Myocyte (in vitro differentiated cells): ENCODE measurements around the gene EEPD1. TPM values are rescaled to one million over a fixed set of nuclear protein-coding genes. Genes with fewer than 3 reads are reported as not detected.
A peak's percentile ranks its signal among the peaks of the same experiment; 100 is the strongest.

ENCODE experiments used
- DNase-seq: peaks from one replicate; pipeline ENCODE4 v3.0.0-alpha.2; 2012; ENCODE audit warnings: low read depth
- total RNA-seq: library from RNA; depleted of rRNA; stranded (reverse); fragments of >200 nt; gene quantifications from 2 replicates; pipeline ENCODE4 v1.2.3, GENCODE V29; 2014

EEPD1 gene
- total RNA-seq, 1 donor from 2014 or later, result 5.6 TPM

DNA sequence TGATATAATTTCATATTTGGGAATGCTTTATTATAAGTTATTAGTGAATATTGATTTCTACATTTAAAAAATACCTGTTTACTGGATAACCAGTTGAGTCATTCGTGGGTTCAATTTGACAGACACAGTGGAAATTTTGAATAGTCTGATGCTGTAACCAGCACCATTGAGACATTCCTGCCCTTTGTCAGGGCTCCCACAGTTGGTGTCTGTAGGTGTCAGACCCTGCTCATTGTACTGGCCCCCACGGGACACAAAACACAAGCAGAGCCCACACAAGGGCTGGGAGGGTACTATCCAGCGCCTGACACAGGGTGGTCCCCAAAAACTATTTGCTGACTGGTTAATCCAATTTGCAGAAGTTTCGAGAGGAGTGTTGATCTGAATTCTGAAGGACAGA lies 35.9 kb downstream of the EEPD1 start:
- DNase-seq, result no peak

DNA sequence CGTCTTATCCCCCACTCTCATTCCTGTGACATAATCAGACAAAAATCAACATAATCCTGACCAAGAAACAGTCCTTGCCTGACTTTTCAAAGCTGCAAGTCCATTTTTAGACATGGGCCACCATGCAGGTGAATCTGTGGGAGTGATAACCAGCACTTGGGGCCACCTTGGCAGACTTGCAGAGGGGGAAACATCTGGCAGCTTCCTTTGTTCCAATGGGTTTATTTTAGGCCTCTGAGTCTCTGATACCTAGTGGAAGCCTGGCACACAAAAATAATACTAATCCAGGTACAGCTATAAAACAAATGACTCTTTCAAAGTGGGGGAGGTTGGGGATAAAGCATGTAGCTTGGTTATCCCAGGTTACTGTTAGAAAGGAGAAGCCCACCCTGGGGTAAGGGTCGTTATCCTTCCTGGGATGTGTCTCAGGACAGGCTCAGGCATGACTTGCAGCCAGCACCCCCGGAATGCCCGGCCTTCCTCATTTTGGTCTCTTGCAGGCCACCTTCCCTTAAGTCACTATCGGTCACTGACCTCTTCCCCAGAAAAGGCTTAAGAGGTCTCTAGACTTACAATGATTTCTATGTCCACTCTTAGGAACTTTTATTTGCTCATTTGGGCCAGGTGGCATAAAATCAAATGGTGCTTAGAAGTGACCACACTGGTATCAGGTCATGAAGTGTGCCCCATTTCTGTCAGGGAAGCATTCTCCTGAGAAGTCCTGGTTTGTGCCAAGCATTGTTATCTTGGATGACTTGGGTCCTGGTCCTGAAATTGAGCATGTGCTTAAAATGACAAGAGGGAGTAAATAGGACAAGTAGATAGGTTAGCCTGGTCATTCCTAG lies 37.6 kb downstream of the EEPD1 start:
- DNase-seq, result no peak

DNA sequence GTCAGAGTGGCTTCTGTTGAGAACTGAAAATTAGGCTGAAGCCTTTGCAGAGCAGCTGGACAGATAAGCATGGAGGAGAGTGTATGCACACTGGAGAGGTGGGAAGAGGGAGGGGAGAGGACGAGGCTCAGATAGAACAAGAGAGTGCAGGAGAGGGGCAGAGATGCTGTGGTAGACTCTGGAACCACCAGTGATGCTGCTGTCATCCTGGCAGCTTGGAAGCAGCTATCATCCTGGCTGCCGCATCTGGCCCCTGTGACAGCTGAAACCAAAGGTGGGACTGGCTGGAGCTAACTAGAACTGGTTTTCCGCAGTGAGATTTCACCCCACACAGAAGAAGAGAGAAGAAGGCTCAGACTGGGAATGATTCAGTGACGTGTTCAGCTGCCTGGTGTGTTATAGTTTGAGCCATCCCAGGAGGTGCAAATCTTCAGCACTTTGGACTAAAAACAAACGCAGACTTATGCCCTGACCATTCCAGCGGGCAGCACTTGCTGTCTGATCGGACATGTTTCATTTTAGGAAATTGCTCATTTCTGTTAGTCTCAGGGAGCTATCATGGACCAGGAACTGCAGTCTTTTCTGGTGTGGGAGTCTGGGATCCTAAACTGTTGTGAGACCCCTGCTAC lies 38.4 kb downstream of the EEPD1 start:
- peak; percentile 40 for DNase-seq

DNA sequence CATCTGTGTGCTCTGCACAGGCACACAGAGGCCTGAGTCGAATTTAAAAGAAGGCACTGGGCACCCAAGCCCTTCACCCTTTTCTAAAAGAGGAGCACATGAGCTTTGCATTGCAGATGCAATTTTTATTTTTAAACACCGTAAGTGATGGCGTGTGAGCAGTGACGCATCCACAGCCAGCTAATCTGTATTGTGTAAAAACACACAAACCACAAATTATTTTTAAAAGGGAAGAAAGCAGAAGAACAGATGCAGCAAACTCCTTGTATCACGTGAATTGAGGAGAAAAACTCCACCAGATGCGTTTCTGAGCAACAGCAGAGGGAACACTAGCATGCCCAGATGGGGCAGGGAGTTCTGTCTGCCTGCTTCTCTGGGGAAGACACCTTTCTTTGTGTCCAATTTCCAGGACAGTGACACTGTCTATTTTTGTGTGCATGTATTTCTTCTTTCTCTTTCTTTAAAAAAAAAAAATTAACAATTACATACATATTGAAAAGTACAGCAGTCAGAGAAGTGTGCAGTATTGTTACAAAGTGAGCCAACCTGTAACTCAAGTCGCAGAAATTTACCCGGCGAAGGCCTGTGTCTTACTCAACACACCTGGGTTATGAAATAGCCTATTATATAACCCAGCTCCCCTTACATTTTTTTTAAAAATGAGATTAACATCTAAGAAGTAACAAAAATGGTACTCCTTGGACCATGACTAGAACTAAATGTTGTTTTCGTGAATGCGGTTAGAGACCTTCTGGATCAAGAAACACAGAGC lies 39.2 kb downstream of the EEPD1 start:
- DNase-seq, result peak; percentile 86

DNA sequence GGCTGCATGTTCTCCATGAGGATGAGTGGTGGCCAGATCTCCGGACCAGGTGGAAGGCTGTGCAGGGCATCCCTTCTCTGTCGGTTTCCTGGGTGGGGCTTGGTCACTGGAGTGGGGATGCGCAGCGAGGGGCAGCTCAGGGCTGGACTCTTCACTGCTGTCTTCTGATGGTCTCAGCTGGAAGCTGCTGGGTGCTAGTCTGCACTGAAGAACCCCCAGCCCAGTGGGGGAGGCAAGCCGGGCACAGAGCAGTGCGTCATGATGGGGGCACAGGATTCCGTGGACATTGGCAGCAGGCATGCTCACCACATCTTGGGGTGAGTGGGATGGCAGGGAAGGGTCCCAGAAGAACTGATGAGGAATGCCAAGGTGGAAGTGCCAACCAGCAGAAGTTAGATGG lies 39.8 kb downstream of the EEPD1 start:
- DNase-seq, result no peak

DNA sequence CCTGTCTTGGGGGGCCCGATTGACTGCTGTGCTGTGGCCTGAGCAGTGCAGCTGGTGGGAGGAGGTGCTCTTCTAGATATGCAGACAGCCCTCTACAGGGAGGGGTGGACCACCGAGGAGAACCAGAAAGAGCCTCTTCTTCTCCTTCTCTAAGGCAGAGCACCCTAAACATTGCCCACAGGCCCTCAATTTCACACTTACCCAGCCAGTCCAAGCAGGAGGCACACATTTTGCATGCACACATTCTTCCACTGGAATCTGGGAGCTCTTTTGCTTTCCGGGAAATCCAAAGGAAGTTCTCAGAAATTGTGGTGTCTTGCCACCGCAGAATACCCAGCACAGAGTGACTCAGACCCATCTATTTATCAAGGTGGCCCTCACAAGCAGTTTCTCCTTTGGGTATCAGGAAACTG lies 45.8 kb downstream of the EEPD1 start:
- peak; percentile 44 for DNase-seq

DNA sequence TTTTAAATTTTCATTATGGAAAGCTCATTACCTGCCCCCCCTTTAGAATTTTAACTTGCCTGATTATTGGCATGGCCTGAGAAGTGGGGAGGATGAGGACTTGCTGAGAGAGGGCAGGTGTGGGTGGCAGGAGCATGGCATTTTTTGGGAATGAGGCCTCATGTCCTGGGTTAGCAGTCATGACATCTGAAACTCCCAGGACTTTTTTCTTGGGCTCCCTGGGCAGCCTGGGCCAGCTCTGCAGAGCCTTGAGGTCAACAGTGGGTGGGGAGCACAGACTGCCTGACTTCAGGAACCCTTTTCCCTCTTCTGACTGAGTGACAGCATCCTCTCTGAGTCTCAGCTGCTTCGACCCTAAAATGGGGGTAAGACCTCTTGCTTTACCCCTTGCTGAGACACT lies 46.3 kb downstream of the EEPD1 start:
- DNase-seq, result peak; percentile 49

DNA sequence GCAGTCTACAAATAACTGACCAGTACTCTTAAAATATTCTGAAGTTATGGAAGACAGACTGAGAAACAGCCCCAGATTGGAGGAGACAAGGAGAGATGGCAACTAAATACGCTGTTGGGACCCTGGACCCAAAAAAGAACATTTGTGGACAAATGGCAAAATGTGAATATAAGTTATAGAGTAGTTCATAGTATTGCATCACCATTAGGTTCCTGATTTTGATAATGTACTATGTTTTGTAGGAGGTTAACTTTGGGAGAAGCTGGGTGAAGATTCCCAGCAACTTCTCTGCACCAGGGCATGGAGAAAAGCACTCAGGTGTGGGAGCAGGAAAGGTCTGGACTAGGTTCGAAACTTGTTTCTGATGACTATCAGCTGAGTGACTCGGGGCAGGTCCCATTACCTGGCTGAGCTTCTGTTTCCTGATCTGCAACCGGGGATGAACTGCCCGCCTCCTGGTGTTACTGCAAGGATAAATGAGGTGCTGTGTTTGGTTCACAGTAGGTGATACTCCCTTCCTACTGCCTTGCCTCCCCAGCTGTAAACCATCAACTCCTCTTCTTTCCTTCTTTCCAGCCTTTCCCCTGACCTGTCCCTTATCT lies 48.2 kb downstream of the EEPD1 start:
- no peak for DNase-seq

DNA sequence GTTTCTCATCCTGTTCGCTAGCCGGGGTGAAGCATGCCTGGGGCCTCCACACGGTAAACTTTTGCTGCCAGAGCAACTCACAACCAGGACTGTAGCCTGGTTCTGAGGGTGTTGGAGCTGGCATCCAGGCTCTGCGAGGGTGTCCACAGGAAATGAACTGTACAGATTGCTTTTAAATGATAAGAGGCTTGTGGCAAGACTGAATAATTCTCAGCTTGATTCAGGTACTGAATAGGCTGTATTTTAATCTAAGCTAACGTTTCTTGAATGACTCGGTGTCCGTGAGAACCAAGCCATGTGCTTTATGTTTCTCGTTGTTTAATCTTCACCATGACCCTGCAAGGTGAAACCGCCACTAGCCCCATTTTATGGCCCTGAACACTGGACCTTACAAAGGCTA lies 49.3 kb downstream of the EEPD1 start:
- no peak for DNase-seq

DNA sequence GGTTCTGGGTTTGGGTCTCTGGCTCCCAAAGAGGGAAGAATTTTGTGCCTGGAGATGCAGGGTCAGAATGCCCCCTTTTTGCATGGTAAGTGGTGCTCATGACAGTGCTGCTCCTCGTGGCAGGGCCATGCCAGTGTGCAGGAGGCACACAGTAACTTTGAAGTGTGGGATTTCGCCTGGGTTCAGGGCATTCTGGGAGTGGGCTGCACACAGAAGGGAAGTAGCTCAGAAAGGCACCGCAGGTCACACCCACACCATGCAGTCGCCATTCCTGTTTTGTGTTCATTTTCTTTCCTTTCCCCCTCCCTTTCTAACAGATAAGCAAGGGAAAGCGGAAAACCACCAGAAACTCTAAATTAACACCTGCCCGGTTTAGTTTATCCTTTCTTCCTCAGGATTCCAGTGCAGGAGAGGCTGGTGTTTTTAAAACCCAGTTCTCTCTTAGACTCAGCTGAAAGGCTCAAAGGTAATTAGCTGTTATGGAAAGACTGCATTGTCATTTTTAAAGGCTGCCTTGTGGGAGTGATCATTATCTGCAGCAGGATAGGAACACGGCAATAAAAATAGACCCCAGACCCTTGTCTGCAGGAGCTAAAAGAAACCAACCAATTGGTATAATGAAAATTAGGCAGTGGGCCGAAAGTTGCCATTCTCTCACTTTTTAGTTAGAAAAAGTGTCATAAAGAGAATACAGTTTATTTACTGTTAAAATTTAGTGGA lies 50.2 kb downstream of the EEPD1 start:
- DNase-seq, result no peak

DNA sequence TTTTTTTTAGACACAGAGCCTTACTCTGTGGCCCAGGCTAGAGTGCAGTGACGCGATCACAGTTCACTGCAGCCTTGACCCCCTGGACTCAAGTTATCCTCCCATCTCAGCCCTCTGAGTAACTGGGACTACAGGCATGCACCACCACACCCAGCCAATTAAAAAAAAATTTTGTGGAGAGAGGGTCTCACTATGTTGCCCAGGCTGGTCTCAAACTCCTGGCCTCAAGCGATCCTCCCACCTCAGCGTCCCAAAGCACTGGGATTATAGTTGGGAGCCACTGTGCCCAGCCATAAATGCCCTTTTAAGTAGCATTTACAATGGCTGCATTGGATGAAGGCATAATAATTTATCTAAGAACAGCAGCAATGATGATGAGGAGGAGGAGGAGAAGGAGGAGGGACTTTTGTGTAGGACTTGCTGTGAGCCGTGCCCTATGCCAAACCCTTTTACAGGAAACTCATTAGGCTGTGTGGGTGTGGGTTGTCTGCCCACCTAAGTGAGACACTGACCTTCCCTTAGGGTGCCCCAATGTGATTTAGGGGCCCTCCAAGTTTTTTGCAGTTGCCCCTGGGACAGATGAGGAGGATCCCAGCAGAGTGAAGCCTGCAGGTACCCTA lies 51.1 kb downstream of the EEPD1 start:
- no peak for DNase-seq

DNA sequence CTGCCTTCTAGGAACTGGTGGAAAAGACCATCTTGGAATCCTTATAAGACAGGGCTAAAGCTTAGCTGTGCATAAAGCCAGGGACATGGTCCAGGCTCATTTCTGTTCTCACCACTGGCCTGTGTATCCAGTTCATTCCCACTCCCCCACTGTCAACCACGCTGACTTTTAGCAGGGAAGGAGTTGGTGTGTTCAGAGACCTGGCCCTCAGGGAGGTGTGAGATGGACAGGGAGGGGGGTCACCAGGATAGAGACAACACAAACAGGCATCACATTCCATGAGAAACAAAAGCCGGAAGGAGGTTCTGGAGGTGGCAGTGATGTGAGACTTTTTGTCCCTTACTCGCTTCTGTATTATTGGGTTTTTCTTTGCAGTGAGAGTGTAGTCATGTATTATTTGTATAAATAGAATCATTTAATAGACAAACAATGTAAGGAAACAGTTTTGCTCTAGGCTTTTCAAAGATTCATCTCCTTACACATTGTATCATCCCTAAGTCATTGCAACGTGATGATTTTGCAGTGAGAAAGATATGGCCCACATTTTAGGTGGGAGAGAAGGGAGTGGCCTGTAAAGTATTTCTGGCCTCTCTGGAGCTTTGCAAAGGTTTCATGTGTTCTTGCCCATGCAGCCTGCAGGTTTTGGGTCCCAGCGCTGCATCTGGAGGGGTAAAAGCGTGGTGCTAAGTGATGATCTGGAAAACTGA lies 52.0 kb downstream of the EEPD1 start:
- DNase-seq, result no peak

DNA sequence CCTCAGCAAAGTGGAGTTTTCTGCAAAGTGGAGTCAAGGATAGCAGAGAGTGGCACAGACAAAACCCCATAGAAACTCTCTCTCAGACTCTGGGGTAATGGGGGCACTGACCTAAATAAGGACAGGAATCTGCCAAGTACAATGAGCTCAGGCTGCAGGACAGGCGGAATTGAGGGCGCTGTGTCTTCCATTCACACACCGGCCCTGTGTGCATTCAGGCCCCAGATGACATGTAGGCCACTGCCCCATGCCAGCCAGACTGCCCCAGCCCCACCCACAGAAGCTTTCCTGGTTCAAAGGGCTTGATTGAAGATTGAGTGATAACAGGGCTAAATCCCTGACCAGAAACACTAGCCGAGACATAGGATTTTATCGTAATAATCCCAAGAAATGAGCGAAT lies 52.7 kb downstream of the EEPD1 start:
- DNase-seq, result no peak

DNA sequence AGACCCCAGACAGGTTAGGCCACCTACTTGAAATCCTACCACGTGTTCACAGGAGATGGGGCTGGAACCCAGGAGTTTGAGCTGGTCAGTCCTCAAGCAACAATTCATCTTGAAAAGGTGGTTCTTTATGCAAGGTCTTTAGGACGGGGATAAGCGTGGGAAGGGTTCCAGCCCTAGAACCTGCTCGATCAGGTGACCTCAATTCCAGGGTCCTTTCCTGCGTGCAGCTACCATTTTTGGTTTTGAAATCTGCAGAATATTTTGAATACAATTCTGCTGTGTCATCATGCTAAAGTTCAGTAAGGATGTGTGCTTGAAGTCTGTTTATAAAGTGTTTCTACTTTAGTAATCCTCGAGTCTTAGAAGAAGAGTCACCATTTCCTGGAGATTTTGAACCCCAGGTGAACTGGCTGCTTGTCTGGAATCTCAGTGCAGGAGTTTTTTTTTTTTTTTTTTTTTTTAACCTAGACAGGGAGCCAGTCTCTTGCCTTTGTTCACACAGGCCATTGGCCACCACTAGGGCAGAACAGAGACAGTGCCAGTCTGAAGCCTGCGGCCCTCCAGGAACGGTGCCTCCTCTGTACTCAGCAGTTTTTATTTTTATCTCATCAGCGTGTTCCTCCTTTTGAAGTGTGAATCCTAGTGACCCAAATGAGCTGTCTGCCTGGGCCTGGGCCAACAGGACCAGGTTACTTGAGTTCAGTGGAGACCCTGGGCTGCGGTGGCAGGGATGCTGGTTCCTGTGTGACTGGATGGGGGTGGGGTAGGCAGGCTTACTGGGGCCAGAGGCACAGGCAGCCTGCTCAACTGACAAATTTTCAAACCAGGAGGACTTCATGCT lies 54.6 kb downstream of the EEPD1 start:
- DNase-seq, result peak; percentile 81

DNA sequence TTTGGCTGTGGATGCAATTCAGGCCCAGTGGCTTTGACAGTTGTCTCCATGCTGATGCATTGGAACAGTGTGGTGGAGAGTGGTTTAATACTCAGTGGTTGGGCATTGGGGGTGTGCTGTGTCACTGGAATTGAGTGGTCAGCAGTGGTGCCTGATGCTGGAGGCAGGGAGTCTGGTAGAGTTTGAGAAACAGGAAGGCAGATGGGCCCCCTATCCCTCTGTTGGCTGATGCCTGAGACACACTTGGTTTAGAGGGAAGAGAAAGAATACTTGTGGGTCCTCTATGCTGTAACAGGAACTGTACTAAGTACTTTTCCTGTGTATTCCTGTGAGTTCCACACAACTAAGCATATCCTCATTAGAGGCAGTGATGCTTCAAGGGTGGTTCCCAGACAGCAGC lies 55.4 kb downstream of the EEPD1 start:
- DNase-seq, result peak; percentile 87

DNA sequence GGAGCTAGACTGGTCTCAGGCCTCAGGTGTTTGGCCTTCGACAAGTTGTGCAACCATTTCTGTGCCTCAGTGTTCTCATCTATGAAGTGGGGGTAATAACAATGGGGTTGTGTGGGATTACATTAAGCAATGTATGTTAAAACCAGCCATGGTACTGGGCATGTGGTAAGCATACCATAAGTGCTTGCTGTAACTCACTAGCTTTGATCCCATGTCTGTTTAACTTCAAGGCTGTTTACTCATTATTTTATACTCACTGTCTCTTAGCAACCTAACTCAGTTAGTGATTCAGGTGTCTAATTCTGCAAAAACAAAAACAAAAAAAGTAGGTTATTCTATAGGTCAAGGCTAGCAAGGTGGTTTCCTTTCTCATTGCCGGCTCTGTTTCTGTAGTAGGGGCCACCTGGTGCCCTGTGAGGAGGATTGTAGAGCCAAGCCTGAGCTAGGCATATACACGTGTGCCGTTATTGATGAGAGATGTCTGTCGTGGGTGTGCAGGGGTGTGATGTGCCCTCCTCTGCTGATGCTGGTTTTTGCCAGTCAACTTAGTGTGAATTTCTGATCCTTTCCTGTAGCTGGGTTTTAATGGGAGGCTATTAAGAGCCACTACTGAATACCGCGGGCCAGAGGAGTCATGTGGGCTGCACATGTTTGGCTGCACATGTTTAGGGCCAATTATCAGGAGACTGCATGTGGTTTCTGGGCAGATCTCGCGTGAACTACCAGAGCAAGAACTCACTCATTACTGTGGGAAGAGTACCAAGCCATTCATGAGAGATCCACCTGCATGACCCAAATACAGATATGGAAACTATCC lies 56.2 kb downstream of the EEPD1 start:
- peak; percentile 40 for DNase-seq

DNA sequence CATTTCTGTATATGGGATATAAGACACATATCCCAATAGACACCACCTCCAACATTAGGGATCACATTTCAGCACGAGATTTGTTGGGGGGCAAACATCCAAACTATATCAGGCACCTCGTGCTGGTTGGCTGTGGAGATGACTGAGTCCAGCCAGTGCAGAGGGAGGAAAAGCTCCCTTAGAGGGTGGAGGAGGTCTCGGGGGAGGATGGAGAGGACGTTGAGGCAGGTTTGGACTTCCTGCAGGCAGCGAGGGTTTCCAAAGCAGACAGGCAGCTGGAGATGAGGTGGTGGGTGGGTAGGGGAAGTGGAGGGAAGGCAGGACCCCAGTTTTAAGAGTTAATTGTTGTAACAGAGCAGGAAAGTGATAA lies 56.7 kb downstream of the EEPD1 start:
- DNase-seq, result no peak

DNA sequence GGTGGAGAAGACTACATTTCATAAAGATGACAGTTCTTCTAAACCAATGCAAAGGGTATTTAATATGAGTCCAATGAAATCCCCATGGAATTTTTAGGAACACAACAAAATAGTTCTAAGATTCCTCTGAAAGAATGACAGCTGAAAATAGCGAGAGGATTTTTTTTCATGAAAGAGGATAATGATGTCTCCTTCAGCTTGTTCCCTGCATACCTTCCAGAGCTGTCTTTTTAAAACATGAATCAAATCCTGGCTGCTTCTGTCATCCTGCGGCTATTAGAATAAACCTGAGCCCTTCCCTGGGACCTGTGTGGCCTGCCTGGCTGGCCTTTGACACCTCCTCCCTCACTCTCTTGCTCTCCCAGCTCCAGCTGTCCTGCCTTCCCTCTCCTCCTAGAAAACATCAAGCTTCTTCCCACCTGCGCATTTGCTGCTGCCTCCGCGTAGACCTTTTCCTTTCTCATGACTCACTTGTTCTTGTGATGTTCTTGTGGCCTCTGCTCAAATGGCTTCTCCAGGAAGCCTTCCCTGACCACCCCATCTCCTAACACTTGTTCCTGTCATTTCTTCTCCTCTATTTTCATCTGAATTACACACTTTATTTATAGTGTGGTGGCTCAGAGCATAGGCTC lies 57.4 kb downstream of the EEPD1 start:
- DNase-seq, result peak; percentile 76
